HG03432 (cell line): ENCODE data around the gene BTBD19.
"Not testable (repeated sequence)": the region's sequence is repeated elsewhere in the genome, so short reads cannot be mapped to it uniquely, and the experiment has no call there.

Source experiments
- ATAC-seq: cut with Tn5 transposase; IDR thresholded peaks from one replicate; pipeline ENCODE4 v1.9.1; 2021; ENCODE audit warnings: mild to moderate bottlenecking, moderate library complexity; ENCODE audit not compliant: unreplicated experiment

The BTBD19 gene

GRCh38 chr1:44807364-44808062 is 810 bp upstream of the BTBD19 start:
- peak; percentile 37 for ATAC-seq

DNA sequence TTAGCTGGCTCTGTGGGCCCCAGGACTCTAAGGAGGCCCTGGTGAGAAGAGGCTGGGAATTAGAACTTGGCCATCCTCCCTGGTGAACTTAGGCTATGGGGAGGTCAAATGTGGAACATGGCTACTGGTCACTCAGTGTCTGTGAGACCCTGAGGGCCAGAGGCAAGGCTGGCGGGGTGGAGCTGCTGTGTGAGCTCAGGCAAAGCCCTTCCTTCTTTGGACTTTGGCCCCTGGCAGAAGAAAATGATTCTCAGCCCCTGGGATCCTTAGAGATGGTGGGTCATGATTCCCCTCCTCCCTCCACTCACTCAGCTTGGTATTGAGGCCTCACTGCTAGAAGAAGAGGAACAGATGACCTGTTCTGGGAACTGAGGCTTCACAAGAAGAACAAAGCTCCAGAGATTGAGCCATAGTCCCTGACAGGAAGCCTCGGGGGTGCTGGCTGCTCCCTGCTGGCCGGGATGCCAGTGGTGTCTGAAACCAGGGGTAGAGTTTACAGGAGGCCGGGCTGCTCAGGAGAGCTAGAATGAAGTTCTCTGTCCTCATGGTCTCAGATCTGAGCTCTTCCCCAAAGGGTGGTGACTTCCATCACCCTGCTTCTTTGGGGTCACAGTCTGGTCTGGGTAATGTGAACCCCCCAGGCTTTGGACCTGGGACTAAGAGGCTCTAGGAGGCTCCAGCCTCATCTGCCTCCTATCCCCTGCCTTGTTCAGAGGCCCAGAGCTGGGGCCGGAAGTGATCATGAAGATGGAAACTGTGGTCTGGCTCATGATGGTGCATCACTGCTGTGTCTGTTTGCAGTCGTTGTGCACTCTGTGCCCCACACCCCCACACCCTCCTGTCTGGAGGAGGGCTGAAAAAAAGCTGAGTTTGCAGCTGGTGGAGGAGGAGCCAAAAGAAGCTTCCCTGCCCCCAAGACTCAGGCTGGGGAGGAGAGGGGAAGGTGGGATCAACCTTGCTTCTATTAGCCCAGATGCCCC is 905 bp downstream of the BTBD19 start:
- ATAC-seq = peak; percentile 48

GRCh38 chr1:44810101-44810761 is 1.9 kb downstream of the BTBD19 start:
- no peak for ATAC-seq

GRCh38 chr1:44810762-44811105 is 2.4 kb downstream of the BTBD19 start:
- not testable (repeated sequence) for ATAC-seq

DNA sequence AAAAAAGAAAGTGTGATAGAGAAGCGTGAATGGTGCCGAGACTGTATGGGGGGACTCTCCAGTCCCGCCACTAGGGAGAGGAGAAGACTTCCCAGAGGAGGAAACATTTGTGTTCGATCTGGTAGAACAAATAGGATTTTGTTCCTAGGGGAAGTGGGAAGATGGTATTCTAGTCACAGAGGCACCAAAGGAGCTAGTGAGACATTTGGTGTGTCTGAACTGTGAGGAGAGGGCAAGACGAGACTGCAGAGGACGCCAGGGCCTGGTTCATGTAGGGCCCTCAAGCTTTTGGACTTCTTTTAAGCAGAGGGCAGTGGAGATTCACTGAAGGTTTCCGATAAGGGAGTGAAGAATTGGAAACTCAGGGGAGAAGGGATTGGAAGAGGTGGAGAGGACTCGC is 2.9 kb downstream of the BTBD19 start:
- ATAC-seq = no peak

DNA sequence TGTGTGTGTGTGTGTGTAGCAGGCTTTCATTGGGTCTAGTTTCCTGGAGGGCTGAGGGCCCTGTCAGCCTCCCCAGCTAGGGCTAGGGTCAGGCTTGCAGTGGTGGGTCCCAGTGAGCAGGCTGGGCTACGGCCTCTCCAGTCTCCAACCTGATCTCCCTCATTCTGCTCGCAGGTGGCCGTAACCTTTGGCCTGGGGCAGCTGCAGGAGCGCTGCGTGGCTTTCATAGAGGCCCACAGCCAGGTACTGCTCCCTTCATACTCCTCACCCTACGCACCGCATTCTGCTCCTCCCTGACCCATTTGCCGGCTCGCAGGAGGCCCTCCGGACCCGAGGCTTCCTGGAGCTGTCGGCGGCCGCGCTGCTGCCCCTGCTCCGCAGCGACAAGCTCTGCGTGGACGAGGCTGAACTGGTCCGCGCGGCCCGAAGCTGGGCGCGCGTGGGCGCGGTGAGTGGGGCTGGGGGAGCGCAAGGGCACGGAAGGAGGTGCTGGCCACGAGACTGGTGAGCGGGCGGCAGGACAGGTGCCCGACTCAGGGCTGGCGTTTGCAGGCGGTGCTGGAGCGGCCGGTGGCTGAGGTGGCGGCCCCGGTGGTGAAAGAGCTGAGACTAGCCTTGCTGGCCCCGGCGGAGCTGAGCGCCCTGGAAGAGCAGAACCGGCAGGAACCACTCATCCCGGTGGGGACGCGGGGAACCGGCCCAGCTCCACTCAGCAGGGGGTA is 4.7 kb downstream of the BTBD19 start:
- ATAC-seq = no peak

GRCh38 chr1:44815926-44816325 is 7.6 kb downstream of the BTBD19 start:
- ATAC-seq = not testable (repeated sequence)

DNA sequence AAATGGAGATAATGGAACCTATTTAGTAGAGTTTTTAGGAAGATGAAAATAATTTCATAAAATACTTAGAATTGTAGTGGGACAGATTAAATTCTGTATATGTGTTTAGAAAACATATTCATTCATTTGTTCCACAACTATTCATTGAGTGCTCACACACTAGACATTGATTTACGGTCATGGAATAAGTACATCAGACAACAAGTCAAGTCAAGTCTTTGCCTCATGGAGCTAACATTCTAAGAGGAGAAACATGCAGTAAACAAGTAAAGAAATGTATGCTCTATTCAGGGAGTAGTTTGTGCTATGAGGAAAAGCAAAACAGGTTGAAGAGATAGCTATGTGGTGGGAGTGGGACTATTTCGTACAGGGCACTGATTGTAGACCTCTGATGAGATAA is 9.0 kb downstream of the BTBD19 start:
- ATAC-seq = no peak

- no peak for ATAC-seq
Observed at GRCh38 chr1:44817771-44818495, 9.6 kb downstream of the BTBD19 start.

- ATAC-seq = no peak
Observed at GRCh38 chr1:44819196-44819607, 10.9 kb downstream of the BTBD19 start.

GRCh38 chr1:44819608-44820327 is 11.4 kb downstream of the BTBD19 start:
- peak; percentile 82 for ATAC-seq

GRCh38 chr1:44820328-44821239 is 12.3 kb downstream of the BTBD19 start:
- no peak for ATAC-seq

GRCh38 chr1:44821240-44821715 is 13.0 kb downstream of the BTBD19 start:
- no peak for ATAC-seq

DNA sequence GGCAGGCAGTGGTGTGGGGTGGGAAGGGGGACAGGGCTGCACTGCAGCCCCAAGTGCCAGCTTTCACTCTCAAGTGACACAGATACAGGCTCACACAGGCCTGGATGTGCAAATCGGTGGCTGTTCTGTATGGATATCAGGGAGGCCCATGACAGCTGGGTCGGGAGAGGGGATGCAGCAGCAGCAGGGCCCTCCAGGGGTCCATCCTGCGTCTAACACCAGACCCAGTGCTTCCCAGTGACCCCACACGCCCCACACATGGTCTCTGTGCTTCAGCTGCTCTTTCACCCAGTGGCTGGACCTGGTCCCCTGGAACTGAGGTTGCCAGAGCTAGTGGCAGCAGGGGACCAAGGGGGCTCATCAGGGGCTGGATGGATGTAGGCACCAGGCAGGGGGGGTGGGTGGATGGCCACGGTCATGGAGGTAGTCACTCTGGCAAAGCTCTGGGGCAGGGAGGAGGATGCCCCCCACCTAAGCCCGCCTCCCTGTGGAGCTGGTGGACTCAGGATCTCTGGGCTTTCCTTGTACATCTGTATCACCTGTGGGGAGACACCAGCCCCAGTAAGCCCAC is 13.9 kb downstream of the BTBD19 start:
- ATAC-seq = no peak

GRCh38 chr1:44822981-44823451 is 14.7 kb downstream of the BTBD19 start:
- no peak for ATAC-seq

- not testable (repeated sequence) for ATAC-seq
Observed at GRCh38 chr1:44824392-44824791, 16.1 kb downstream of the BTBD19 start.

GRCh38 chr1:44826375-44827196 is 18.3 kb downstream of the BTBD19 start:
- no peak for ATAC-seq
